ENCODE measurements around the gene GRK3. TPM values are rescaled to one million over a fixed set of nuclear protein-coding genes. Genes with fewer than 3 reads are reported as not detected.

Gene GRK3
- total and polyA plus RNA-seq, 10 of the 15 experiments (the other 5 are each of a cell fraction or from before 2014, with no cell fraction given) = 3.1 to 35.1 (median 14.7) TPM

GRCh38 chr22:25772288-25772687 is 207.8 kb downstream of the GRK3 start:
- no peaks in the 10 kb centered on the region for H4K20me1 ChIP-seq (ENCODE audit: control insufficient read depth, insufficient read depth)
- intact Hi-C loops (cut with micrococcal nuclease; ENCODE audit: unreplicated experiment) (loop anchor here (2.0 to 10.0 kb wide), 2 partner anchors 409 to 537 kb away; no protein-coding TSS in a partner anchor), in situ Hi-C loops (cut with MboI) (loop anchor here (5.0 to 10.0 kb wide), 3 partner anchors 215 to 537 kb away; no protein-coding TSS in a partner anchor)
- RAD21 ChIA-PET (ENCODE audit: unreplicated experiment) = interaction anchor here (1.1 to 3.7 kb wide), 9 partner anchors 11 to 691 kb away, joined by 3 to 57 read pairs (median 4); no protein-coding TSS in a partner anchor
- ATAC-seq (no peak; the same call in 2 of the 3 replicates), DNase-seq (ENCODE audit: low read depth, low spot score) (no peak), FAIRE-seq (no peak)
- SMC1A ChIA-PET (ENCODE audit: uncharacterized antibody, unreplicated experiment) = interaction anchor here (0.8 to 3.7 kb wide), 15 partner anchors 15 to 563 kb away, joined by 3 to 52 read pairs (median 6); partner anchors contain the start of gene GRK3
- CTCF ChIA-PET = interaction anchor here (0.6 to 3.7 kb wide), 29 partner anchors 9 to 691 kb away, joined by 3 to 64 read pairs (median 5); no protein-coding TSS in a partner anchor
- no peaks in the 10 kb centered on the region for H3K27me3 ChIP-seq (replicated peaks in 1 of 2; ENCODE audit: control insufficient read depth in 2 of 2, insufficient read depth in 2 of 2, low read length in 1 of 2)
- no peak overlapping the region for H3K4me2 ChIP-seq (ENCODE audit: control insufficient read depth, insufficient read depth)
- 46% methylated on average over 8 of the region's 9 CpGs for WGBS (ENCODE audit: insufficient coverage, insufficient replicate concordance, low lambda C conversion rate, missing lambda C conversion rate)
- peaks cover 2% of the 10 kb centered on the region; the same call in 2 of the 3 replicates for H3K9me3 ChIP-seq (replicated peaks; ENCODE audit: control insufficient read depth, insufficient read depth, low read length)
- BruUV-seq (replicated peaks) = no TSS peak
- no peaks in the 10 kb centered on the region for H3K79me2 ChIP-seq (ENCODE audit: control insufficient read depth, insufficient read depth, low read length)
- POLR2A ChIA-PET = interaction anchor here (0.6 kb wide), 1 partner anchor 319 kb away, joined by 3 read pairs; no protein-coding TSS in a partner anchor
- 0 out of 2 replicates have a peak, but pooled peaks cover 3% of the 10 kb centered on the region for H3K4me1 ChIP-seq (ENCODE audit: control insufficient read depth, insufficient read depth, low read length)
- H3K36me3 ChIP-seq (ENCODE audit: control insufficient read depth in 2 of 2, insufficient read depth in 2 of 2, low read length in 1 of 2) = no peaks in the 10 kb centered on the region
- no peak for TF ChIP-seq ETV6 (conservative IDR thresholded peaks at IDR 0.05 in 1 of 2, IDR thresholded peaks at IDR 0.05 in 1 of 2; ENCODE audit: borderline replicate concordance in 1 of 2, low read depth in 1 of 2)
- no peak for TF ChIP-seq IKZF2 (IDR thresholded peaks at IDR 0.05)
- TF ChIP-seq MLLT1 (IDR thresholded peaks at IDR 0.05) = no peak
- no peak for TF ChIP-seq PML (IDR thresholded peaks at IDR 0.05; ENCODE audit: low read length)
- no peak for TF ChIP-seq BCL11A (IDR thresholded peaks at IDR 0.05; ENCODE audit: low read depth, low read length)
- no peak for TF ChIP-seq MYC (IDR thresholded peaks at IDR 0.05; ENCODE audit: insufficient read depth, insufficient read length, insufficient replicate concordance, low read length, severe bottlenecking)
- TF ChIP-seq YBX1 (IDR thresholded peaks at IDR 0.05) = no peak
- no peak for TF ChIP-seq CBFB (IDR thresholded peaks at IDR 0.05; ENCODE audit: low read depth)
- no peak for TF ChIP-seq FOS (IDR thresholded peaks at IDR 0.05; ENCODE audit: borderline replicate concordance, extremely low read depth, insufficient read length)
- TF ChIP-seq PRDM15 (CRISPR knock-in tag; IDR thresholded peaks at IDR 0.05) = no peak
- TF ChIP-seq NRF1 (conservative IDR thresholded peaks at IDR 0.05; ENCODE audit: low read depth, low read length) = no peak
- no peak for TF ChIP-seq ZBTB33 (IDR thresholded peaks at IDR 0.05)
- no peak for TF ChIP-seq RBBP5 (conservative IDR thresholded peaks at IDR 0.05)
- no peak for TF ChIP-seq YY1 (IDR thresholded peaks at IDR 0.05; ENCODE audit: low read depth, low read length)
- TF ChIP-seq PBX3 (IDR thresholded peaks at IDR 0.05; ENCODE audit: insufficient replicate concordance, low read depth, low read length) = no peak
- no peak for TF ChIP-seq IKZF1 (conservative IDR thresholded peaks at IDR 0.05)
- no peak overlapping the region for H3K9ac ChIP-seq (ENCODE audit: control insufficient read depth, insufficient read depth, low read length)
- no peak overlapping the region for H3K27ac ChIP-seq (ENCODE audit: control insufficient read depth, insufficient read depth)
- no peak overlapping the region for H3K4me3 ChIP-seq
- H2AFZ ChIP-seq (ENCODE audit: control insufficient read depth, low read depth, low read length) = no peak overlapping the region

Data from GM12878 (cell line).